Endothelial cell of umbilical vein (primary cell): ENCODE measurements around the gene EXOC1.

Experiments
- EZH2 ChIP-seq: IDR thresholded peaks from 2 replicates; pipeline ENCODE4 v1.6.1; 2012; ENCODE audit warnings: borderline replicate concordance, low read depth, mild to moderate bottlenecking, moderate library complexity, low read length, inconsistent platforms; ENCODE audit not compliant: severe bottlenecking
- JUN ChIP-seq: IDR thresholded peaks from 2 replicates; pipeline ENCODE4 v1.6.1; 2011; ENCODE audit warnings: borderline replicate concordance, low read depth; ENCODE audit not compliant: insufficient read length, insufficient read depth
- TF ChIP-seq, protein P1 (sequence below), 2 donors: IDR thresholded peaks; 1 replicate in 1 of 2; 2 replicates in 1 of 2; pipeline ENCODE4 v1.5.1; 2011; ENCODE audit warnings: low read length in 2 of 2, mild to moderate bottlenecking in 2 of 2, moderate library complexity in 2 of 2, control low read depth in 1 of 2, inconsistent platforms in 1 of 2, low read depth in 1 of 2; ENCODE audit not compliant: insufficient read depth in 1 of 2; ENCODE audit errors: extremely low read depth in 1 of 2

DNA sequence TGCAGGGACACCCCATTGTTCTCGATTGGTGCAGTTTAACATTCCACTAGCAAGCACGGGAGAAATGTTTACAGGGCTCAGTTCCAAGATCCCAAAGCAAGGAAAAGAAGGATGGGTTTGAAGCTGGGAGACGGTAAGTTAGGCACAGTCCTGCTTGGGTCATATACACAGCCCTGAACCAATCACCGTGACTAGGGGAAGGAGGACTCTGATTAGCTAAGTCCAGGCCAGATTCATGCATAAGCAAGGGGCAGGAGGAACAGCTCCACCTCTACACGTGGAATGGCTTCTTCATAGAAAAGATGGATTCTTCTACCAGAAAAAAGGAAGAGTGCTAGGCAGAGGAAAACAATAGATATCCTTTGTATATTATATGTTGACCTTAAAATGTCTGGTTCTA lies 44.8 kb upstream of the EXOC1 start:
- TF ChIP-seq, protein P1, sequence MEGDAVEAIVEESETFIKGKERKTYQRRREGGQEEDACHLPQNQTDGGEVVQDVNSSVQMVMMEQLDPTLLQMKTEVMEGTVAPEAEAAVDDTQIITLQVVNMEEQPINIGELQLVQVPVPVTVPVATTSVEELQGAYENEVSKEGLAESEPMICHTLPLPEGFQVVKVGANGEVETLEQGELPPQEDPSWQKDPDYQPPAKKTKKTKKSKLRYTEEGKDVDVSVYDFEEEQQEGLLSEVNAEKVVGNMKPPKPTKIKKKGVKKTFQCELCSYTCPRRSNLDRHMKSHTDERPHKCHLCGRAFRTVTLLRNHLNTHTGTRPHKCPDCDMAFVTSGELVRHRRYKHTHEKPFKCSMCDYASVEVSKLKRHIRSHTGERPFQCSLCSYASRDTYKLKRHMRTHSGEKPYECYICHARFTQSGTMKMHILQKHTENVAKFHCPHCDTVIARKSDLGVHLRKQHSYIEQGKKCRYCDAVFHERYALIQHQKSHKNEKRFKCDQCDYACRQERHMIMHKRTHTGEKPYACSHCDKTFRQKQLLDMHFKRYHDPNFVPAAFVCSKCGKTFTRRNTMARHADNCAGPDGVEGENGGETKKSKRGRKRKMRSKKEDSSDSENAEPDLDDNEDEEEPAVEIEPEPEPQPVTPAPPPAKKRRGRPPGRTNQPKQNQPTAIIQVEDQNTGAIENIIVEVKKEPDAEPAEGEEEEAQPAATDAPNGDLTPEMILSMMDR (IDR thresholded peaks at IDR 0.05; ENCODE audit: extremely low read depth in 1 of 2, insufficient read depth in 1 of 2, low read depth in 1 of 2, low read length in 2 of 2), result no peak
- TF ChIP-seq EZH2 (no peak), JUN (no peak)
